ENCODE measurements around the gene HOXD12.

Gene HOXD12

DNA sequence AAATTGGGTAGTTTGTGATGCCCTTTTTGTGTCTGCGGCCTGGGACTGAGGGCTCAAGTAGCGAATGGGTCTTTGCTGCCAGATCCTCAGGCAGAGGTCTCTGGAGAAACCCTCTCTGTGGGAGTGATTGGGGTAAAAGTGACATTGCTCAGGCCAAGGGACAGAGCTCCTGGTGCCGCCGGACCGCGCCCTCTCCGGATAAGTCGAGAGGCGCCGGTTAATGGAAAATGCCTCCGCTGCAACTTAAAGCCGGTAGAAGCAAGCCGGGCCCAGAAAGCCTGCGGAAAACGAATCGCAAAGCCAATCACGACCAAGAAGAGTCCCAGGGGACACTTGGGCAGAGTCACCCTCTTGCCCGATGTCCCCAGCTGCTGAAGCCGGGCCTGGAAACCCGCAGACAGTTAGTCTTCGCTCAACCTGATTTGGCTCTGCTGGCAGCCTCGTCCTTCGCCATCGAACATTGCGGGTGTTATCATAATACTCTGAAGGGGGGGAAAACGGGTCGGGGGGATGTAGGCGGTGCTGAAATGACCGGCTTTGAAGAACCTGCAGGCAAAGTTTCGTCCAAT lies 352 bp upstream of the HOXD12 start:
- no peak overlapping the region for H3K4me3 ChIP-seq (ENCODE audit: low read depth, low read length)
- no peak for DNase-seq (ENCODE audit: low read depth)

DNA sequence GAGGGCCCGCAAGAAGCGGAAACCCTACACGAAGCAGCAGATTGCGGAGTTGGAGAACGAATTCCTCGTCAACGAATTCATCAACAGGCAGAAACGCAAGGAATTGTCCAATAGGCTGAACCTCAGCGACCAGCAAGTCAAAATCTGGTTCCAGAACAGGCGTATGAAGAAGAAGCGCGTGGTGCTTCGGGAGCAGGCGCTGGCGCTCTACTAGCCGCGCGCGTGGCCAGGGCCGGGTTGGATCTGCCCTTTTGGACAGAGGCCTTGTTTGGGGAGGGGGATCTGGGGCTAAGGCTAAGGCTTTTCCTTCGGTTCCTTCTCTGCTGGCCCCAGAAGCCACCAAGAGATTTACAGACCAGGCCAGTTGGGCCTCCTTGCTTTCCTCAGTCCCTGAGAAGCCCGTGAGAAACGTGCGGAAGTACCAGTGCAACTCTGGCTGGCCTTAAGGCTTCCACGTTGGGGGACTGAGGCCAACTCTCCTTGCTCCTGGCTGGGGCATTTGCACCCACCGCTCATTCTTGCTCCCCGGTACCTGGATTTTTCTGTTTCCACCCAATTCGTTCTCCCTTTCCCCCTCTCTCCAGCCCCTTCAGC lies 1.0 kb downstream of the HOXD12 start:
- no peak overlapping the region for H3K4me3 ChIP-seq (ENCODE audit: low read depth, low read length)
- TF ChIP-seq, protein P1, sequence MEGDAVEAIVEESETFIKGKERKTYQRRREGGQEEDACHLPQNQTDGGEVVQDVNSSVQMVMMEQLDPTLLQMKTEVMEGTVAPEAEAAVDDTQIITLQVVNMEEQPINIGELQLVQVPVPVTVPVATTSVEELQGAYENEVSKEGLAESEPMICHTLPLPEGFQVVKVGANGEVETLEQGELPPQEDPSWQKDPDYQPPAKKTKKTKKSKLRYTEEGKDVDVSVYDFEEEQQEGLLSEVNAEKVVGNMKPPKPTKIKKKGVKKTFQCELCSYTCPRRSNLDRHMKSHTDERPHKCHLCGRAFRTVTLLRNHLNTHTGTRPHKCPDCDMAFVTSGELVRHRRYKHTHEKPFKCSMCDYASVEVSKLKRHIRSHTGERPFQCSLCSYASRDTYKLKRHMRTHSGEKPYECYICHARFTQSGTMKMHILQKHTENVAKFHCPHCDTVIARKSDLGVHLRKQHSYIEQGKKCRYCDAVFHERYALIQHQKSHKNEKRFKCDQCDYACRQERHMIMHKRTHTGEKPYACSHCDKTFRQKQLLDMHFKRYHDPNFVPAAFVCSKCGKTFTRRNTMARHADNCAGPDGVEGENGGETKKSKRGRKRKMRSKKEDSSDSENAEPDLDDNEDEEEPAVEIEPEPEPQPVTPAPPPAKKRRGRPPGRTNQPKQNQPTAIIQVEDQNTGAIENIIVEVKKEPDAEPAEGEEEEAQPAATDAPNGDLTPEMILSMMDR (IDR thresholded peaks at IDR 0.05; ENCODE audit: low read depth, low read length) = no peak
- no peak for TF ChIP-seq POLR2A (IDR thresholded peaks at IDR 0.05; ENCODE audit: extremely low read depth, insufficient read length)
- TF ChIP-seq, protein P2, sequence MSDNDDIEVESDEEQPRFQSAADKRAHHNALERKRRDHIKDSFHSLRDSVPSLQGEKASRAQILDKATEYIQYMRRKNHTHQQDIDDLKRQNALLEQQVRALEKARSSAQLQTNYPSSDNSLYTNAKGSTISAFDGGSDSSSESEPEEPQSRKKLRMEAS (IDR thresholded peaks at IDR 0.05; ENCODE audit: low read depth, low read length) = no peak
- no peak for TF ChIP-seq MYC (IDR thresholded peaks at IDR 0.05; ENCODE audit: low read depth, low read length)
- DNase-seq (ENCODE audit: low read depth) = no peak

More for the DNA sequence above, 352 bp upstream of the HOXD12 start:
- TF ChIP-seq, protein P2 (IDR thresholded peaks at IDR 0.05; ENCODE audit: low read depth, low read length) = no peak
- TF ChIP-seq POLR2A (IDR thresholded peaks at IDR 0.05; ENCODE audit: extremely low read depth, insufficient read length) (no peak), MYC (IDR thresholded peaks at IDR 0.05; ENCODE audit: low read depth, low read length) (no peak)
- TF ChIP-seq, protein P1 (IDR thresholded peaks at IDR 0.05; ENCODE audit: low read depth, low read length) = no peak

DNA sequence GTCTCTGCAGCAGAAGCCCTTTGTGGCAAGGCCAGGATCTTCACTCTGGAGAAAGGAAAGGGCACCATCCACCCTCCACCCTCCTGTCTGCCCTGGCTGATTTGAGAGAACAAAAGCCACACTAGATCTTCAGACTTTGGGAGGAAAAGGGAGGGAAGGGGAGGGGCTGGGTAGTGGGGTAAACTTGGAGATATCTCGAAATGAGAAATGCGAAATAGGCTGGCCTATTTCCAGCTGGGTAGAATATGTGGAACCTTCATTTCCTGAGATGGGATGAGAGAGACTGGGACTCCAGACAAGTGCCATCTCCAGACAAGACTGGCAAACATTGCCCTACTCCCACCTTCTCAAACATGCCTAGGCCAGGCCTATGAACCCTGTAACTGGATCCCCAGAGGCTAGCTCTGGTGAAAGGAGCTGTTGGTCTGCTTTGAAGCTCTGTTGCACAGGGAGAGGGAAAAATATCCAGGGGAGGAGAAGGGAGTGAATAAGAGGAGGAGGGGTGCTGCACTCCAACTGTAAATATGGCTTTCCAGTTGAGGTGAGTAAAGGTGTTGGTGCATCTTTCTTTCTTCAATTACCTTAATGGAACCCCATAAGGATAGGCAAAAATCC lies 1.7 kb downstream of the HOXD12 start:
- no peak overlapping the region for H3K4me3 ChIP-seq (ENCODE audit: low read depth, low read length)
- TF ChIP-seq, protein P1 (IDR thresholded peaks at IDR 0.05; ENCODE audit: low read depth, low read length) = no peak
- TF ChIP-seq MYC (IDR thresholded peaks at IDR 0.05; ENCODE audit: low read depth, low read length) = no peak
- TF ChIP-seq POLR2A (IDR thresholded peaks at IDR 0.05; ENCODE audit: extremely low read depth, insufficient read length) = no peak
- TF ChIP-seq, protein P2 (IDR thresholded peaks at IDR 0.05; ENCODE audit: low read depth, low read length) = no peak
- no peak for DNase-seq (ENCODE audit: low read depth)

DNA sequence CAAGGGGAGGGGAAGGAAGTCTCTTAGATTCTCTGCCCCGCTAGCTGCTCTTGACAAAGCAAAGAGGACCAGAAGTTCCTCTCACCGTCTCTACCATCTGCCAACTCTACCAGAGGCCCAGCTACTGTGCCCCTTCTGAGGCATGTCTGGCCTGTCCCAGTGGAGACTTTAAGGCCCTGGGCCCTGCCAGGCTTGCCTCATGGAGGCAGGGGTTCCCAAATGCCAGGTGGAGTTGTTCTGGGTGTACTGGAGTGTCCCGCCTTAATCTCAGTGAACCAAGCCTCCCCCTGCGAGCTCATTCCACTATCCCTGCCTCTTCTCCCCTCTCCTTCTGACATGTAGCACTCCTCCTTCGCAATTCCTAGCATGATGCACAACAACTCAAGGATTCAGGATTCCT lies 2.2 kb downstream of the HOXD12 start:
- H3K4me3 ChIP-seq (ENCODE audit: low read depth, low read length) = no peak overlapping the region
- no peak for DNase-seq (ENCODE audit: low read depth)
- TF ChIP-seq, protein P2 (IDR thresholded peaks at IDR 0.05; ENCODE audit: low read depth, low read length) = no peak
- TF ChIP-seq, protein P1 (IDR thresholded peaks at IDR 0.05; ENCODE audit: low read depth, low read length) = no peak
- TF ChIP-seq MYC (IDR thresholded peaks at IDR 0.05; ENCODE audit: low read depth, low read length) (no peak), POLR2A (IDR thresholded peaks at IDR 0.05; ENCODE audit: extremely low read depth, insufficient read length) (no peak)

DNA sequence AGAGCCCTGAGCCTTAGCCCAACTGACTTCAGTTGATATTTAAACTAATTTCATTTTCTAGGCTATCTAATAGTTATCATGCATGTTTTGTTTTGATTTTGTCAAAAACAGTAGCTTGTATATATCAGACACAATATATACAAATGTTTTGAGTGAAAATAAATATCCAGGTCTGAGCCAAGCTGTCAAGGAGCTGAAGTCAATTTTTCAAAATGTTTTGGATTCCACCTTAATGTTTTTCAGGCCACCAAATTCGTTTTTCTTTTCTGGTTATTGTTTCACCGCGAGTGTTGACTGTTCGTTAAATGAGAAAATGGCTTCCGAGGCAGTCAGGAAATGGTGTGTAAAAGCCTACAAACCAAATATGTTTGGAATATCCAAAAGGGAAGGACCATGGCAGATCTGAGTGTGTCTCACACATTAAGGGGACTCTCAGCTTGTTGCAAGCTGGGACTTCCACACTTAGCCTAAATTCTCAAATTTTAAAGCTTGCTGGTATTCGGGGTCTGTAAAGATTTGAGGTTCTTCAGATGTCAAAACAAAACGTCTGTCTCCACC lies 2.8 kb downstream of the HOXD12 start:
- no peak overlapping the region for H3K4me3 ChIP-seq (ENCODE audit: low read depth, low read length)
- TF ChIP-seq, protein P1 (IDR thresholded peaks at IDR 0.05; ENCODE audit: low read depth, low read length) = no peak
- TF ChIP-seq POLR2A (IDR thresholded peaks at IDR 0.05; ENCODE audit: extremely low read depth, insufficient read length) (no peak), MYC (IDR thresholded peaks at IDR 0.05; ENCODE audit: low read depth, low read length) (no peak)
- TF ChIP-seq, protein P2 (IDR thresholded peaks at IDR 0.05; ENCODE audit: low read depth, low read length) = no peak
- DNase-seq (ENCODE audit: low read depth) = no peak
